Measurements from ENCODE around the gene SDK1. TPM values are rescaled to one million over a fixed set of nuclear protein-coding genes. Genes with fewer than 3 reads are reported as not detected.

SDK1 gene
- polyA plus RNA-seq, 2 of the 4 experiments (the other 2 are of a cell fraction): 0.12 to 0.28 TPM

DNA sequence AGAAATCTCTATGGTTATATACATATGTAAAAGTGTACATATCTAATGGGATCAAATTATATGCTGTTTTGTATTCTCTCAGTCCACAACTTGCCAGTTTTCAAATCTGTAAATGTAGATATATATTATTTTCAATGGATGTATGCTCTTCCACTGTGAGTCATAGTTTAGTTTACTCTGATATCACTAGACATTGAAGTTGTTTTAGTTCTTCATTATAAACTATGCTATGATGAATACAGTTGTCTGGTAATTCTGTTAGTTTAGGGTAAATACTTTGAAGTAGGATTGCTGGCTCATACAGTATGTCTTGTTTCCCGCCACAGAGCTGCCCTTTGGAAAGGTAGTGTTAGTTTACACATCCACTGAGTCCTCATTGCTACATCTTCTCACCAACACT is 25.2 kb downstream of the SDK1 start (continued):
- no peak for TF ChIP-seq MAFK (IDR thresholded peaks at IDR 0.05; ENCODE audit: partially characterized antibody)
- TF ChIP-seq, protein P1, sequence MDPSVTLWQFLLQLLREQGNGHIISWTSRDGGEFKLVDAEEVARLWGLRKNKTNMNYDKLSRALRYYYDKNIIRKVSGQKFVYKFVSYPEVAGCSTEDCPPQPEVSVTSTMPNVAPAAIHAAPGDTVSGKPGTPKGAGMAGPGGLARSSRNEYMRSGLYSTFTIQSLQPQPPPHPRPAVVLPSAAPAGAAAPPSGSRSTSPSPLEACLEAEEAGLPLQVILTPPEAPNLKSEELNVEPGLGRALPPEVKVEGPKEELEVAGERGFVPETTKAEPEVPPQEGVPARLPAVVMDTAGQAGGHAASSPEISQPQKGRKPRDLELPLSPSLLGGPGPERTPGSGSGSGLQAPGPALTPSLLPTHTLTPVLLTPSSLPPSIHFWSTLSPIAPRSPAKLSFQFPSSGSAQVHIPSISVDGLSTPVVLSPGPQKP (IDR thresholded peaks at IDR 0.05; ENCODE audit: low read depth, low read length): no peak

DNA sequence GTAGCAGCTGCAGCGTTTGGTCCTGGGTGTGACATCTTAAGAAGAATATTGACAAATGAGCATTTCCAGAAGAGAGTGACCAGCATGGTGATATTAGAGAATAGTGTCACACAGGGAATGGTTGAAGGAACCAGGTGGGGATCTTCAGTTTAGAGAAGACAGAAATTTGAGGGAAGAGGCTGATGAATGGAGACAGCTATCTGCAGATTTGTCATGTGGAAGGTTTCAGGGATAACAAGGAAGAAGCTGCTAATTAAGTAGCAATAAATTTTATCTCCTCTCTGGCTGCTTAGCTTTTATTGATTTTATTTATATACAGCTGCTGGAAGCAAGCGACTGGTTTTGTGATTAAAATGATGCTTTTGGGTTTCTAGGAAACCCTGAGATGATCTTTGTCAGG is 26.0 kb downstream of the SDK1 start:
- WGBS (ENCODE audit: missing lambda C conversion rate): 36% methylated on average over 2 of the region's 2 CpGs
- ATAC-seq: no peak
- CTCF ChIA-PET: interaction anchor here (2.3 kb wide), 1 partner anchor 462 kb away, joined by 7 read pairs; no protein-coding TSS in a partner anchor

DNA sequence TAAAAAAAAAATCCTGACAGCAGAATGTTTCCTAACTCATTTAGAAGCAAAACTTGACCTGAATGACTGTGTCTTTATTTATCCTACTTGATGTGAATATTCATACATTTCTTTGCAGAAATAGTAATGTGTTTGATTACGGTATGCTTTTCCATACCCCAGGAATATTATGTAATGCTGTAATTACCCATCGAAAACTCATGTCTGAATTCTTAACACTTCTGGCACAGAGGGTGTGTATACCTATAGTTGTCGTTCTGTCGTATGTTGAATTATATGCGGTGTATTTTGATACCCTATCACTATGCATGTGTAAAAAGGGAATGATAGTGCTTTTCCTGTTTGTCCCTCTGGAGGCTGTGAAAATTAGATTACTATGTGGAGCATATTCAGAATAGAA is 26.6 kb downstream of the SDK1 start:
- ATAC-seq: no peak
- no peak overlapping the region for H3K4me2 ChIP-seq
- WGBS (ENCODE audit: missing lambda C conversion rate): 80% methylated on average over 5 of the region's 5 CpGs
- no peak for TF ChIP-seq CHD4 (IDR thresholded peaks at IDR 0.05; ENCODE audit: borderline replicate concordance)
- no peak for TF ChIP-seq PHF8 (IDR thresholded peaks at IDR 0.05; ENCODE audit: borderline replicate concordance, low read depth)
- TF ChIP-seq, protein P2, sequence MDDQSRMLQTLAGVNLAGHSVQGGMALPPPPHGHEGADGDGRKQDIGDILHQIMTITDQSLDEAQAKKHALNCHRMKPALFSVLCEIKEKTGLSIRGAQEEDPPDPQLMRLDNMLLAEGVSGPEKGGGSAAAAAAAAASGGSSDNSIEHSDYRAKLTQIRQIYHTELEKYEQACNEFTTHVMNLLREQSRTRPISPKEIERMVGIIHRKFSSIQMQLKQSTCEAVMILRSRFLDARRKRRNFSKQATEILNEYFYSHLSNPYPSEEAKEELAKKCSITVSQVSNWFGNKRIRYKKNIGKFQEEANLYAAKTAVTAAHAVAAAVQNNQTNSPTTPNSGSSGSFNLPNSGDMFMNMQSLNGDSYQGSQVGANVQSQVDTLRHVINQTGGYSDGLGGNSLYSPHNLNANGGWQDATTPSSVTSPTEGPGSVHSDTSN (IDR thresholded peaks at IDR 0.05): no peak
- TF ChIP-seq ZSCAN20 (CRISPR knock-in tag; IDR thresholded peaks at IDR 0.05): no peak
- no peak for TF ChIP-seq RFX5 (IDR thresholded peaks at IDR 0.05)
- TF ChIP-seq, protein P3, sequence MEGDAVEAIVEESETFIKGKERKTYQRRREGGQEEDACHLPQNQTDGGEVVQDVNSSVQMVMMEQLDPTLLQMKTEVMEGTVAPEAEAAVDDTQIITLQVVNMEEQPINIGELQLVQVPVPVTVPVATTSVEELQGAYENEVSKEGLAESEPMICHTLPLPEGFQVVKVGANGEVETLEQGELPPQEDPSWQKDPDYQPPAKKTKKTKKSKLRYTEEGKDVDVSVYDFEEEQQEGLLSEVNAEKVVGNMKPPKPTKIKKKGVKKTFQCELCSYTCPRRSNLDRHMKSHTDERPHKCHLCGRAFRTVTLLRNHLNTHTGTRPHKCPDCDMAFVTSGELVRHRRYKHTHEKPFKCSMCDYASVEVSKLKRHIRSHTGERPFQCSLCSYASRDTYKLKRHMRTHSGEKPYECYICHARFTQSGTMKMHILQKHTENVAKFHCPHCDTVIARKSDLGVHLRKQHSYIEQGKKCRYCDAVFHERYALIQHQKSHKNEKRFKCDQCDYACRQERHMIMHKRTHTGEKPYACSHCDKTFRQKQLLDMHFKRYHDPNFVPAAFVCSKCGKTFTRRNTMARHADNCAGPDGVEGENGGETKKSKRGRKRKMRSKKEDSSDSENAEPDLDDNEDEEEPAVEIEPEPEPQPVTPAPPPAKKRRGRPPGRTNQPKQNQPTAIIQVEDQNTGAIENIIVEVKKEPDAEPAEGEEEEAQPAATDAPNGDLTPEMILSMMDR (IDR thresholded peaks at IDR 0.05): no peak
- no peak for TF ChIP-seq NR3C1 (IDR thresholded peaks at IDR 0.05)
- no peak for TF ChIP-seq HDAC2 (IDR thresholded peaks at IDR 0.05)
- TF ChIP-seq RCOR1 (IDR thresholded peaks at IDR 0.05; ENCODE audit: low read depth, low read length): no peak
- no peak for TF ChIP-seq GATA3 (IDR thresholded peaks at IDR 0.05; ENCODE audit: borderline replicate concordance)
- no peak for TF ChIP-seq POLR2A (IDR thresholded peaks at IDR 0.05; ENCODE audit: low read length)
- no peak for TF ChIP-seq EP300 (IDR thresholded peaks at IDR 0.05)
- no peak for TF ChIP-seq CHD2 (IDR thresholded peaks at IDR 0.05; ENCODE audit: low read length, partially characterized antibody)
- TF ChIP-seq, protein P4, sequence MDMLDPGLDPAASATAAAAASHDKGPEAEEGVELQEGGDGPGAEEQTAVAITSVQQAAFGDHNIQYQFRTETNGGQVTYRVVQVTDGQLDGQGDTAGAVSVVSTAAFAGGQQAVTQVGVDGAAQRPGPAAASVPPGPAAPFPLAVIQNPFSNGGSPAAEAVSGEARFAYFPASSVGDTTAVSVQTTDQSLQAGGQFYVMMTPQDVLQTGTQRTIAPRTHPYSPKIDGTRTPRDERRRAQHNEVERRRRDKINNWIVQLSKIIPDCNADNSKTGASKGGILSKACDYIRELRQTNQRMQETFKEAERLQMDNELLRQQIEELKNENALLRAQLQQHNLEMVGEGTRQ (IDR thresholded peaks at IDR 0.05): no peak
- no peak for TF ChIP-seq MAZ (IDR thresholded peaks at IDR 0.05; ENCODE audit: borderline replicate concordance, low read depth, low read length)
- ChIA-PET POLR2A (no interaction called here), CTCF (interaction anchor here (2.3 kb wide), 1 partner anchor 462 kb away, joined by 7 read pairs; no protein-coding TSS in a partner anchor)
- 0 out of 3 replicates have a peak, but pooled peaks cover 7% of the 10 kb centered on the region for H3K9me3 ChIP-seq
- H3K27ac ChIP-seq: no peak overlapping the region
- FAIRE-seq: no peak
- no peak for DNase-seq (ENCODE audit: low read depth in 1 of 2, low spot score in 1 of 2)
- no peak overlapping the region for H3K4me3 ChIP-seq
- H3K4me1 ChIP-seq: no peaks in the 10 kb centered on the region

More for the DNA sequence above, 26.0 kb downstream of the SDK1 start:
- Histone ChIP-seq H3K4me1 (no peaks in the 10 kb centered on the region), H3K4me3 (no peak overlapping the region), H3K27ac (no peak overlapping the region), H3K4me2 (no peak overlapping the region), H3K9me3 (0 out of 3 replicates have a peak, but pooled peaks cover 7% of the 10 kb centered on the region)
- TF ChIP-seq, protein P1 (IDR thresholded peaks at IDR 0.05; ENCODE audit: low read depth, low read length): no peak
- TF ChIP-seq MAFK (IDR thresholded peaks at IDR 0.05; ENCODE audit: partially characterized antibody): no peak
- DNase-seq (ENCODE audit: low read depth in 1 of 2, low spot score in 1 of 2): no peak
- POLR2A ChIA-PET: no interaction called here
- FAIRE-seq: no peak

Data from A549 (cell line).